ENCODE data around the gene BCAS3.
A peak's percentile ranks its signal among the peaks of the same experiment; 100 is the strongest.

GRCh38 chr17:61009663-61010062 lies 332.0 kb downstream of the BCAS3 start:
- TF ChIP-seq EP300 (IDR thresholded peaks at IDR 0.05; ENCODE audit: borderline replicate concordance) (no peak), NFIC (IDR thresholded peaks at IDR 0.05) (peak; percentile 33; the same call in 1 of the 2 replicates), TAF1 (IDR thresholded peaks at IDR 0.05; ENCODE audit: low read depth) (no peak), ZBTB7A (IDR thresholded peaks at IDR 0.05; ENCODE audit: low read depth) (no peak), RAD21 (IDR thresholded peaks at IDR 0.05; ENCODE audit: low read depth) (no peak), REST (IDR thresholded peaks at IDR 0.05; ENCODE audit: low read depth) (no peak), EGR1 (IDR thresholded peaks at IDR 0.05) (no peak)

Data from Ishikawa (cell line).